ENCODE results near the gene TCFL5. TPM values are rescaled to one million over a fixed set of nuclear protein-coding genes. Genes with fewer than 3 reads are reported as not detected.

The TCFL5 gene
- total RNA-seq, 1 donor, result 19.0 TPM

DNA sequence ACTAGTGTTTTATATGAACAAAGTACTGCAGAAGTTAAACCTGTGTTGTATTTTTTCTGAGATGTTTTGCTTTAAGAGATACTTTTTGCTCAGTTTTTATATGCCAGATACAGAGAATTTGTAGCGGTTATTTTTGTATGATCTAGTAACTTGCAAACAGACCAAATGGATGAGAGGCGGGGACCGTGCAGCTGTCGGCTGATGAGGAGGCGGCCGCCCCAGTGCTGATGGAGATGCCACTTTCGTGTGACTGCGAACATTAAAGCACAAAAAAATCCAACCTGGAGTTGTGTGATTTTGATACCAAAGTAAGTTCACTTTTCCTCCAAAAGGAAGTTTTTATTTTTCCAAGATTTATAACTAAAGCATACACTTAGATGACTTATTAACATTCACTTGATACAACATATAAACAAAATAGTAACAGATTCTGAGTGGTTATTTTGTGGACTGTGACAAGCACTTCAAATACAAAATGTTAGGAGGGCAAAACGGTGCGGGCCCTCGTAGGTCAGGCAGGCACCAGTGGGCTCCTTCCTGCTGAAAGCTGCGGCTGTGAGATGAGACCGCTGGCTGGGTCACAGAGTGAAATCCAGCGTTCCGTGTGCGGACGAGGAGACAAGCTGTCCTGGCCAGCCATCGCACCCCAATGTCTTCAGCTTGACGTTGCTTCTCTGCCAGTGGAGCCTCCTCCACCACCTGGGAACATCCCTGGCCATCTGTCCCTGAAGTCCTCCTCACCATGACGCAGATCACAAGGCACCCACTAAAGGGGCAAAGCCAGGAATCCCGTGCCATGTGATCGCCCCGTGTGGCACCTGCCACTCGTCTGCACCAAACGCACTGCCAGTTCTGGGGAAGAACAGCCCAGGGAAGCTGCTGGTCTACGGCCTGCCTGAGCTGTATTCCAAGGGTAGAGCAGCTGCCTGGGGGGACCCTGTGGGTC is 61.0 kb downstream of the TCFL5 start:
- DNase-seq (ENCODE audit: low read depth), result no peak

DNA sequence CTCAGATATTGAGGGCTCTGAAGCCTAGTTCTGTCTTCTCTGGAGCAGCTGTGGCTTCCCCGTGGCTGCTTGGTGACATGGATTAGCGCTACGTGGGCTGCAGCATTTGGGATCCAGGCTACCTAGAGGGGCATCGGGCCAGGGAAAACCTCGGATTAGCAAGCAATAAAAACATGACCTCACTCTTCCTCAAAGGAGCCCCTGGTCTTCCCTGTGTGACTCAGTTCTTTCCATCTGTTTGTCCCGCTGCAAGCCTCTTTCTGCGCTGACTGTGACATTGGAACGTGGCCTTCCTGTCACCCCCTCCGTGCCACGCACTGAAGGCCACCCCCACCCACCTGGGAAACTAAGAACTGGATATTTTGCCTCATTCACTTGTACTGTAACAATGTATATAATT is 61.7 kb downstream of the TCFL5 start:
- no peak for DNase-seq (ENCODE audit: low read depth)
- TF ChIP-seq, protein P1, sequence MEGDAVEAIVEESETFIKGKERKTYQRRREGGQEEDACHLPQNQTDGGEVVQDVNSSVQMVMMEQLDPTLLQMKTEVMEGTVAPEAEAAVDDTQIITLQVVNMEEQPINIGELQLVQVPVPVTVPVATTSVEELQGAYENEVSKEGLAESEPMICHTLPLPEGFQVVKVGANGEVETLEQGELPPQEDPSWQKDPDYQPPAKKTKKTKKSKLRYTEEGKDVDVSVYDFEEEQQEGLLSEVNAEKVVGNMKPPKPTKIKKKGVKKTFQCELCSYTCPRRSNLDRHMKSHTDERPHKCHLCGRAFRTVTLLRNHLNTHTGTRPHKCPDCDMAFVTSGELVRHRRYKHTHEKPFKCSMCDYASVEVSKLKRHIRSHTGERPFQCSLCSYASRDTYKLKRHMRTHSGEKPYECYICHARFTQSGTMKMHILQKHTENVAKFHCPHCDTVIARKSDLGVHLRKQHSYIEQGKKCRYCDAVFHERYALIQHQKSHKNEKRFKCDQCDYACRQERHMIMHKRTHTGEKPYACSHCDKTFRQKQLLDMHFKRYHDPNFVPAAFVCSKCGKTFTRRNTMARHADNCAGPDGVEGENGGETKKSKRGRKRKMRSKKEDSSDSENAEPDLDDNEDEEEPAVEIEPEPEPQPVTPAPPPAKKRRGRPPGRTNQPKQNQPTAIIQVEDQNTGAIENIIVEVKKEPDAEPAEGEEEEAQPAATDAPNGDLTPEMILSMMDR (IDR thresholded peaks at IDR 0.05; ENCODE audit: insufficient read depth, low read depth, low read length), result no peak

More for the DNA sequence above, 61.0 kb downstream of the TCFL5 start:
- TF ChIP-seq, protein P1 (IDR thresholded peaks at IDR 0.05; ENCODE audit: insufficient read depth, low read depth, low read length), result no peak
- no peak overlapping the region for H3K4me3 ChIP-seq (ENCODE audit: low read depth, low read length)

DNA sequence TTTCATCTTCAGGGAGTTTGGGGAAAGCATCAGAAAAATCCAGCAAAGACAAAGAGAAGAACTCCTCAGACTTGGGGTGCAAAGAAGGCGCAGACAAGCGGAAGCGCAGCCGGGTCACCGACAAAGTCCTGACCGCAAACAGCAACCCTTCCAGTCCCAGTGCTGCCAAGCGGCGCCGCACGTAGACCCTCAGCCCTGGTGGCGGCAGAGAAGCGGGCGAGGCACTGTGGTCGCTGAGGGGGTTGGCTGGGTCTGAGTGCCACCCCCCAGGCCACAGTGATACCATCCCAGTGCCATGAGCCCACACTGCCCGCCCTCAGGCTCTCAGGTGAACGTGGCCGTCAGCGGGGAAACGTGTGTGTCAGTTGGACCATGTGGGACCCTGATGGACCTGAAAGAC is 62.2 kb downstream of the TCFL5 start:
- TF ChIP-seq, protein P1 (IDR thresholded peaks at IDR 0.05; ENCODE audit: insufficient read depth, low read depth, low read length), result no peak
- H3K4me3 ChIP-seq (ENCODE audit: low read depth, low read length), result no peak overlapping the region
- DNase-seq (ENCODE audit: low read depth), result no peak

More for the DNA sequence above, 61.7 kb downstream of the TCFL5 start:
- H3K4me3 ChIP-seq (ENCODE audit: low read depth, low read length), result no peak overlapping the region

DNA sequence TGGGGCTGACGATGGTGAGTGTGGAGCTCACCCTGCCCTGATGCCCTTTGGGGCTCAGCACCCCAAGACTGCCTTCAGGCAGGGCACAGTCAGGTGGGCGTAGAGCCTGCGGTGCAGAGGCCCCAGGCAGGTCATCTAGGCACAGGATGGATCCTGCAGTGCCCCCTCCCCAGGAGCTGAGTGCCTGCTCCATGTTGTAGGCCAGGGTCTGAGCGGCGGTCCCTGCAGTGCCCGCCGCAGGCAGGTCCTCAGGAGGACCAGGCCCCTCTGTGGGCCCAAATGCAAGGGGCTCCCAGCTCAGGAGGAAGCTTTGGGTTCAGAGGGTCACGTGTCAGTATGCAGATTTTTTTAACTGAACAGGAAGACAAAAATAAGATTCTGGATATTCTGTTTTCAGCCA is 62.6 kb downstream of the TCFL5 start:
- H3K4me3 ChIP-seq (ENCODE audit: low read depth, low read length), result no peak overlapping the region
- TF ChIP-seq, protein P1 (IDR thresholded peaks at IDR 0.05; ENCODE audit: insufficient read depth, low read depth, low read length), result no peak
- no peak for DNase-seq (ENCODE audit: low read depth)

DNA sequence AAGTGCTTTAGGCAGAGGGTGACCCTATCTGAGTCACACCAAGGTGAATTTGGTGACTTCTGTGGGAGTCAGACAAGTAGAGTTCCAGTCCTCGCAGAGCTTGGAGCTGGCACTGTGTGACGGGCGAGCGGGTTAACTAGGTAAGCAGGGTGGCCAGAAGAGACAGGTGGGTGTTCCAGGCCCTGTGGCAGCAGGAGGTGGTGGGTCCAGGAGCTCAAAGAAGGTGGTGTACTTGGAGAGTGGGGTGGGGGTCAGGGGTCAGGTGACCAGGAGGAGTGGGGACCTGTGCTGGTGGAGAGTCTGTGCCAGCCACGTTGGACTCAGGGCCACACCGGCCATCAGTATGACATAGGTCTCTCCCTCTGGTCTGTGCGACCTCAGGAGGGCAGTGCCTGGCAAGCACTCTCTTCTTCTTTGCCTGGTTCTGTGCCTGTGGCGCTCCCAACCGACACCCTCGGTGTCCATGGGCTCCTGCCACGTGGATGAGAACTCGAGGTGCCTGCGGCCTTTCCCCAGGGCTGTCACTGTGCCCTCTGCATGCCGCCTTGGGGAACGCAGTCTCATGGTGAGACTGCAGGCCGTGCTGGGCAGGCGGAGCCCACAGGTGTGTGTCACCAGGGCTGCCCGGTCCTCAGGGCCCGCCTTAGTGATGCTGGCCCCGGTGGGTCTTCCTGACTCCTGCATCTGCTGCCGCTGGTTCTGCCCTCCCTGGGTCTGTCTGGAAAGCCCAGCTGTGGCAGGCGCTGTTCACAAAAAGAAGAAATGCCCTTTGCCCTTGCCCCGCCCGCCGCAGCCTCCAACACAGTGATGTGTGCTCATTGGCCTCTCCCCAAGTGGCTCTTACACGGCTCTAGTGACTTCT is 63.7 kb downstream of the TCFL5 start:
- TF ChIP-seq, protein P1 (IDR thresholded peaks at IDR 0.05; ENCODE audit: insufficient read depth, low read depth, low read length), result no peak
- no peak for DNase-seq (ENCODE audit: low read depth)
- H3K4me3 ChIP-seq (ENCODE audit: low read depth, low read length), result peak overlapping the region; percentile 66

DNA sequence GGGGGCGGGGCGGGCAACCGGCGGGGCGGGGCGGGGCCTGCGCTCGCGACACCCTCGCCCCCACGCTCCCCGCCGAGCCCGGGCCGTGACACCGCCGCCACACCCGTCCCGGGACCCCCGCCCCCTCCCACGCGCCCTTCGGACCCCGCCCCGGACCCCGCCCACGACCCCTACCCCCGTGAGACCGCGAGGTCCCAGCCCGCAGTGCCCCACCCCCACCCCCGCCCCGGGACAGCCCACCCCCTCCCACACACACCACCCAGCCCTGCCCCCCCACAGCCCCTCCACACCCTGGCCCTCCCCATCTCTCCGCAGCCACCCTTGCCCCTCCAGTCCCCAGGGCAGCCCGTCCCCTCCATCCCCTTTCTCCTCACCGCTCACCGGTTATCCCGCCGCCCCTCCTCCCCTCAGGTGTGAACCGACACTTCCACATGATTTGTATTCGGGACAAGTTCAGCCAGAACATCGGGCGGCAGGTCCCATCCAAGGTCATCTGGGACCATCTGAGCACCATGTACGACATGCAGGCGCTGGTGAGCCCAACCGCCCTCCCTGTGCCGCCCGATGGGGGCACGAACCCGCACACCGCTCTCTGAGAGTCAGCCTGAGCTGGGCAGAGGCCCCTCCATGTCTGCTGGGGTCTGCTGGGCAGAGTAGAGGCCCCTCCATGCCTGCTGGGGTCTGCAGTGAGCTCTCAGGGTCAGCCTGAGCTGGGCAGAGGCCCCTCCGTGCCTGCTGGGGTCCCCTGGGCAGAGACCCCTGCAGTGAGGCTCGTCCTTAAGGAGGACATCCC is 64.7 kb downstream of the TCFL5 start:
- no peak for DNase-seq (ENCODE audit: low read depth)

More for the DNA sequence above, 64.7 kb downstream of the TCFL5 start:
- H3K4me3 ChIP-seq (ENCODE audit: low read depth, low read length), result peak overlapping the region; percentile 66
- TF ChIP-seq, protein P1 (IDR thresholded peaks at IDR 0.05; ENCODE audit: insufficient read depth, low read depth, low read length), result no peak

Data from fibroblast of villous mesenchyme (primary cell).